Right lobe of liver (tissue), 4 donors: ENCODE measurements around the gene PADI3.

Experiments used
- CTCF ChIP-seq, 4 donors: fragments of 200-600 bp in 3 of 4; fragments of 450-650 bp in 1 of 4; IDR thresholded peaks; one replicate each; pipeline versions ENCODE4 v1.5.1 to v1.8.0; 2016 to 2022; ENCODE audit warnings: antibody characterized with exemption in 4 of 4, mild to moderate bottlenecking in 2 of 4
- POLR2A ChIP-seq: fragments of 450-650 bp; IDR thresholded peaks from one replicate; pipeline ENCODE4 v1.6.1; 2017; ENCODE audit warnings: antibody characterized with exemption, mild to moderate bottlenecking
- donor health status: DM: no; HTN: no; CAD: no.
- donor health status: DM: no; HTN: no; CAD: no.
- donor health status: DM: no; HTN: yes; CAD: no.

DNA sequence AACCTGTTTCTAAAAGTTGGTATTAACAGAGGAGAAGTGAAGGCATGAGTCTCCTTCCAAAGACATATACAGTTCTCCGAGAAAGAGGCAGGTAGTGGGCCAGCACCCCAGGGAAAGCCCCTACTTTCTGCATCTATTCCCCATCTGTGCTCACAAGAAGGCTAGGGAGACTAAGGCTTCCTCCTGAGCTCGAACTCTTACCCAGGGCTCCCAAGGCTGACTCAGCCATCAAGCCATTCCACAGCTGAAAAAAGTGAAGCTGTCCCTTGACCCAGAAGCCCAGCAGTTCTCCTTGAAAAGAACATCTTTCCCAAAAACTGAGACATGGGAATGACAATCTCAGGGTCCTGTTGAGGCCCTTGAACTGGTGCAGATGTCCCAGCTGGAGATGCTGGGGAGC lies 1.9 kb upstream of the PADI3 start:
- no peak for TF ChIP-seq CTCF (IDR thresholded peaks at IDR 0.05)
- TF ChIP-seq POLR2A: no peak
